Tibial nerve (tissue), 4 donors: ENCODE results near the gene IGHMBP2. TPM values are rescaled to one million over a fixed set of nuclear protein-coding genes. Genes with fewer than 3 reads are reported as not detected.

Experiments used
- DNase-seq, 2 donors: peaks; one replicate each; pipeline ENCODE4 v3.0.0-alpha.2; 2019; ENCODE audit warnings: low spot score in 2 of 2
- H3K27ac ChIP-seq, 4 donors: fragments of 200-600 bp; sonication (generic) in 3 of 4; one replicate each; pipeline ENCODE4 v1.5.1; 2017 to 2019; ENCODE audit warnings: mild to moderate bottlenecking in 1 of 4
- H3K27me3 ChIP-seq, 2 donors: fragments of 200-600 bp; sonication (generic) in 1 of 2; one replicate each; pipeline versions ENCODE4 v1.5.1 to v1.6.0; 2017 to 2019
- H3K36me3 ChIP-seq, 3 donors: fragments of 200-600 bp; sonication (generic); one replicate each; pipeline ENCODE4 v1.5.1; 2018 to 2019
- H3K4me1 ChIP-seq, 4 donors: fragments of 200-600 bp; sonication (generic) in 3 of 4; one replicate each; pipeline ENCODE4 v1.5.1; 2017 to 2019
- H3K4me3 ChIP-seq, 4 donors: fragments of 200-600 bp; sonication (generic) in 3 of 4; one replicate each; pipeline ENCODE4 v1.5.1; 2017 to 2019; ENCODE audit warnings: mild to moderate bottlenecking in 1 of 4, moderate library complexity in 1 of 4
- H3K9me3 ChIP-seq, 4 donors: fragments of 200-600 bp; sonication (generic) in 3 of 4; one replicate each; pipeline ENCODE4 v1.5.1; 2017 to 2019
- EP300 ChIP-seq, 2 donors: sonication (generic); formaldehyde crosslinking; IDR thresholded peaks; one replicate each; pipeline ENCODE4 v1.6.1; 2017; ENCODE audit warnings: antibody characterized with exemption in 2 of 2, mild to moderate bottlenecking in 1 of 2
- POLR2A ChIP-seq, 2 donors: fragments of 450-650 bp; IDR thresholded peaks; one replicate each; pipeline ENCODE4 v1.6.1; 2017; ENCODE audit warnings: antibody characterized with exemption in 2 of 2, mild to moderate bottlenecking in 2 of 2, moderate library complexity in 2 of 2
- WGBS, 2 donors: methylation state at CpG; one replicate each; pipeline ENCODE4 v1.1.5; 2018; 5-methylcytosine and 5-hydroxymethylcytosine counted together
- total RNA-seq, 4 donors: library from RNA; depleted of rRNA; stranded (reverse); fragments of >200 nt; gene quantifications; one replicate each; pipeline ENCODE4 v1.1.0, GENCODE V29; 2016
- TF ChIP-seq, protein P1 (sequence below), 5 experiments: fragments of 200-600 bp in 3 of 5; fragments of 450-650 bp in 2 of 5; sonication (generic) in 3 of 5; IDR thresholded peaks; one replicate each; pipeline ENCODE4 v1.5.1; 2016 to 2019; ENCODE audit warnings: antibody characterized with exemption in 5 of 5, mild to moderate bottlenecking in 3 of 5, moderate library complexity in 2 of 5

IGHMBP2 gene
- total RNA-seq, 4 donors from 2014 or later, result 12.9 to 29.4 (median 22.3) TPM

DNA sequence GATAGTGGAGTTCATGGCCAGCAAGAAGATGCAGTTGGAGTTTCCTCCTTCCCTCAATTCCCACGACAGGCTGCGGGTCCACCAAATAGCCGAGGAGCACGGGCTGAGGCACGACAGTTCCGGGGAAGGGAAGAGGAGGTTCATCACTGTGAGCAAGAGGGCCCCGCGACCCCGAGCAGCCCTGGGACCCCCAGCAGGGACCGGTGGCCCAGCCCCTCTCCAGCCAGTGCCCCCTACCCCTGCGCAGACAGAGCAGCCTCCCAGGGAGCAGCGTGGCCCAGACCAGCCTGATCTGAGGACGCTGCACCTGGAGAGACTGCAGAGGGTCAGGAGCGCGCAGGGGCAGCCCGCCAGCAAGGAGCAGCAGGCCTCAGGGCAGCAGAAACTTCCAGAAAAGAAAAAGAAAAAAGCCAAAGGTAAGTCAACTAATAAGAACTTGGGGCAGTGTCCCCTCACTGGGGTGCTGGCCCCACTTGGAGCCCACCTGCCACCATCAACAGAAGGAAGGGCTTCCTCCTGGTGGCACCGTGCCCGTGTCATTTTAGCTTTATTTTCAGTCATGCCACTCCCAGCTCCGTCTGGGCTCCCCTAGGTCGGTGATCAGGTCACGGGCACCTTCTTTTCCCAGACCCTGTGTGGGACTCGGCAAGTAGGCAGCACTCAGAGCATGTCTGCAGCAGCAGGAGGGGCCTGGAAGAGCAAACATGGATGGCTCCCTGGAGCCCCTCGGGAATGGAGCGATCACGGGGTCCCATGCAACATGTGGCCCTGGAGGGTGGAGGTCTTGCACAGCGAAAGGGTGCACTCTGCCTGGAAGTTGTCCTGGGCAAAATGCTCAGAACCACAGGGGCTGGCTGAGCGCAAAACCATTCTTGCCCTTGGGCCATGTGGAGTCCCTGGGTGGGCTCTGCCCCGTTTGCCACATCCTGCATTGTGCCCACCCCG lies 33.3 kb downstream of the IGHMBP2 start:
- 92 to 94% methylated on average over 23 to 27 of the region's 29 CpGs for WGBS, 2 donors
- H3K27ac ChIP-seq, result no peak overlapping the region
- no peak for TF ChIP-seq POLR2A (IDR thresholded peaks at IDR 0.05)
- TF ChIP-seq EP300 (IDR thresholded peaks at IDR 0.05), result no peak
- TF ChIP-seq, protein P1, sequence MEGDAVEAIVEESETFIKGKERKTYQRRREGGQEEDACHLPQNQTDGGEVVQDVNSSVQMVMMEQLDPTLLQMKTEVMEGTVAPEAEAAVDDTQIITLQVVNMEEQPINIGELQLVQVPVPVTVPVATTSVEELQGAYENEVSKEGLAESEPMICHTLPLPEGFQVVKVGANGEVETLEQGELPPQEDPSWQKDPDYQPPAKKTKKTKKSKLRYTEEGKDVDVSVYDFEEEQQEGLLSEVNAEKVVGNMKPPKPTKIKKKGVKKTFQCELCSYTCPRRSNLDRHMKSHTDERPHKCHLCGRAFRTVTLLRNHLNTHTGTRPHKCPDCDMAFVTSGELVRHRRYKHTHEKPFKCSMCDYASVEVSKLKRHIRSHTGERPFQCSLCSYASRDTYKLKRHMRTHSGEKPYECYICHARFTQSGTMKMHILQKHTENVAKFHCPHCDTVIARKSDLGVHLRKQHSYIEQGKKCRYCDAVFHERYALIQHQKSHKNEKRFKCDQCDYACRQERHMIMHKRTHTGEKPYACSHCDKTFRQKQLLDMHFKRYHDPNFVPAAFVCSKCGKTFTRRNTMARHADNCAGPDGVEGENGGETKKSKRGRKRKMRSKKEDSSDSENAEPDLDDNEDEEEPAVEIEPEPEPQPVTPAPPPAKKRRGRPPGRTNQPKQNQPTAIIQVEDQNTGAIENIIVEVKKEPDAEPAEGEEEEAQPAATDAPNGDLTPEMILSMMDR (IDR thresholded peaks at IDR 0.05), result no peak
- no peaks in the 10 kb centered on the region for H3K27me3 ChIP-seq
- peaks cover 0 to 3% (median 0%) of the 10 kb centered on the region in 4 donors for H3K4me1 ChIP-seq
- H3K36me3 ChIP-seq, result peaks cover 0 to 100% (median 17%) of the 10 kb centered on the region in 3 donors
- no peaks in the 10 kb centered on the region for H3K9me3 ChIP-seq
- no peak overlapping the region for H3K4me3 ChIP-seq
- DNase-seq, result no peak

DNA sequence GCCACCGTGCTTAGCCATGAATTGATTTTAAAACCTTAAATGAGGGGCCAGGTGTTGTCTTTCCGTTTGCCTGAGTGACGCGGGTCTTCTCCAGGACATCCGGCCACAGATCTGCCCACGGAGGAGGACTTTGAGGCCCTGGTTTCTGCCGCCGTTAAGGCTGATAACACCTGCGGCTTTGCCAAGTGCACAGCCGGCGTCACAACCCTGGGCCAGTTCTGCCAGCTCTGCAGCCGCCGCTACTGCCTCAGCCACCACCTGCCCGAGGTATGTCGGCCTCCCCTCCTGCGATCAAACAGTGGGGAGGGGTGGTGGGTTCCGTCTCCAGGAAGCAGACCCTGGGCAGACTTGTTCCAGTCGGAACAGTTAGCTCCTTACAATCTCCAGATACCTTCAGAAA lies 34.4 kb downstream of the IGHMBP2 start:
- Histone ChIP-seq H3K27me3 (no peaks in the 10 kb centered on the region), H3K36me3 (peaks cover 0 to 89% (median 17%) of the 10 kb centered on the region in 3 donors), H3K9me3 (no peaks in the 10 kb centered on the region), H3K4me3 (no peak overlapping the region), H3K4me1 (peaks cover 0 to 15% (median 5%) of the 10 kb centered on the region in 4 donors), H3K27ac (no peak overlapping the region)
- no peak for TF ChIP-seq EP300 (IDR thresholded peaks at IDR 0.05)
- TF ChIP-seq, protein P1 (IDR thresholded peaks at IDR 0.05), result no peak
- no peak for TF ChIP-seq POLR2A (IDR thresholded peaks at IDR 0.05)
- DNase-seq, result no peak
- whole genome bisulfite sequencing, 2 donors, result 88 to 92% methylated on average over 17 to 18 of the region's 18 CpGs

DNA sequence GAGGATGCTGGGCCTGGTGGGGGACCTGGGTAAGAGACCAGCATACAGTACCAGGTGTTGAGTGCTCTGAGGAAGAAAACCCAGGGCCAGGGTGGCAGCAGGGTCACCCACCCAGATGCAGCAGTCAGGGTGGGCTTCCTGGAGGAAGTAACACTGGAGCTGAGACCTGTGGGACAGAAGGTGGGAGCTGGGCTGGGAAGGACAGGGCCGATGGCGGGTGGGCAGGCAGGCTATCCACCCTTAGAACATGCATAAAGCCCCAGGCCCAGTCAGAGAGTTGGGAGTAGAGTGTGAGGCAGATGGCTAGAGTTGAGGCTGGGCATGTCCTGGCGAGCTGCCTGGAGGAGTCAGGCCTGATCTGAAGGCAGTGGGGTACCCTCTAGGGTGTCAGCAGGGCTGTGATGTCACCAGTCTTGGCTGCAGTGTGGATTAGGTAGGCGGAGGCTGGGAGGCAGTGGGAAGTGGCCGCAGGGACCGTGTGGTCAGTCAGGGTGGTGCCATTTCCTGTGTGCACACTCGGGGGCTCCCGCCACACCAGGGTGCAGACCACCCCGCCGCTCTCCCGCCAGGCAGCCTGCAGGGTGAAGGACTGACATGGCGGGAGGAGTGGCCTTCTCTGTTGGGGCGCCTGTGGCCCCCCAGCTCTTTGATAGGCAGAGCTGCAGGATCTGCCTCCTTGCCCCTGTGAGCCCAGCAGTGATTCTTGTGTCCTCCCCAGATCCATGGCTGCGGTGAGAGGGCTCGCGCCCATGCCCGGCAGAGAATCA lies 35.3 kb downstream of the IGHMBP2 start:
- WGBS, 2 donors, result 79 to 80% methylated on average over 16 to 17 of the region's 17 CpGs
- H3K36me3 ChIP-seq, result peaks cover 0 to 80% (median 13%) of the 10 kb centered on the region in 3 donors
- DNase-seq, result no peak
- TF ChIP-seq, protein P1 (IDR thresholded peaks at IDR 0.05), result no peak
- TF ChIP-seq EP300 (IDR thresholded peaks at IDR 0.05) (no peak), POLR2A (IDR thresholded peaks at IDR 0.05) (no peak)
- H3K27ac ChIP-seq, result no peak overlapping the region
- H3K27me3 ChIP-seq, result no peaks in the 10 kb centered on the region
- no peak overlapping the region for H3K4me3 ChIP-seq
- H3K4me1 ChIP-seq, result peaks cover 0 to 24% (median 5%) of the 10 kb centered on the region in 4 donors
- H3K9me3 ChIP-seq, result no peaks in the 10 kb centered on the region

DNA sequence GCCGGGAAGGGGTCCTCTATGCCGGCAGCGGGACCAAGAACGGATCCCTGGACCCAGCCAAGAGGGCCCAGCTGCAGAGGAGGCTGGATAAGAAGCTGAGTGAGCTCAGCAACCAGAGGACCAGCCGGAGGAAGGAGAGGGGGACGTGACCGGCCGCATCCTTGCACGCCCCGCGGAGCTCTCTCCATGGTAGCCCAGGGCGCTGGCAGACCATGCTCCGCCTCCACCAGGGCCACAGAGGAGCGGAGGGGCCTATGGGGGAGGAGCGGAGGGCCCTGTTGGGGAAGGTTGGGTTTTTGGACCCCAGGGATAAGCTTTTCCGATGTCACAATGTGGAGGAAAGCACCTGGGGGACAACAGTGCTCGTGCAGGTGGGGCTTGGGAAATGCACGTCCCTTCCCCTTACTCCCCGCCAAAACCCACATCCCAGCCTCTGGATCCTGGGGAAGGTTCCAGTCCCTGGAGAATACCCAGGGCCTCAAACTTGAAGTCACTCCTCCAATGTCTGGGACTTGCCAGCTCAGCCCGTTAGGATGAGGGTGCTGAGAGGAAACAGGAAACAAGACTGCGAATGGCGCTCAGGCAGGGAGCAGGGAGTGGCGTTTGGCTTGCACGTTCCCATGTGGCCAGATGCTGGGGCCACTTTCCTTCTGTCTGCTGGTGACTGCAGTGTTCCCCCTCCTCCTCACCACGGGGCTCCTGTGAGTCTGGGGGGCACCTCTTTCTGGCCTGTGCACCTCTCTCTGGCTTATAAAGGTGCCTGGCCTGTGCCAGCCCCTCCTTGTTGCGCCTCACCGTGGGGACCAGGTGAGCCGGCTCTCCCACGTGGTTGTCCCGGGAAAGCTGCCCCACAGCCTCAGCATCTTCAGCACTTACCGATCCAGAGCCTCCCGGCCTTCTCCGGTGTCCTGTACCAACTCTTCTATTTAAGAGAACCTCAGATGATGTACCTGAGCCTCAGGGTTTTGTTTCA lies 36.2 kb downstream of the IGHMBP2 start:
- Histone ChIP-seq H3K9me3 (no peaks in the 10 kb centered on the region), H3K4me3 (no peak overlapping the region), H3K4me1 (peaks cover 0 to 27% (median 5%) of the 10 kb centered on the region in 4 donors), H3K27ac (no peak overlapping the region), H3K27me3 (no peaks in the 10 kb centered on the region), H3K36me3 (peaks cover 0 to 71% (median 9%) of the 10 kb centered on the region in 3 donors)
- 81 to 85% methylated on average over 33 of the region's 33 CpGs for WGBS, 2 donors
- no peak for DNase-seq
- TF ChIP-seq POLR2A (IDR thresholded peaks at IDR 0.05) (no peak), EP300 (IDR thresholded peaks at IDR 0.05) (no peak)
- TF ChIP-seq, protein P1 (IDR thresholded peaks at IDR 0.05), result no peak
